Neural progenitor cell (in vitro differentiated cells): ENCODE measurements around the gene MMP2. TPM values are rescaled to one million over a fixed set of nuclear protein-coding genes. Genes with fewer than 3 reads are reported as not detected.

Experiments used
- DNase-seq: peaks from one replicate; pipeline ENCODE4 v3.0.0-alpha.2; 2016; ENCODE audit warnings: low spot score
- H2AFZ ChIP-seq: fragments of 200-600 bp; sonication (generic); replicated peaks from 2 replicates; pipeline ENCODE4 v1.6.1; 2016; ENCODE audit warnings: antibody characterized with exemption
- H3F3A ChIP-seq: fragments of 200-600 bp; sonication (generic); 2 replicates; pipeline ENCODE4 v1.6.1; 2016; ENCODE audit warnings: antibody characterized with exemption, low read depth
- H3K27ac ChIP-seq: fragments of 200-600 bp; sonication (generic); 2 replicates; pipeline ENCODE4 v1.5.1; 2016; ENCODE audit warnings: mild to moderate bottlenecking
- H3K27me3 ChIP-seq: fragments of 200-600 bp; sonication (generic); 2 replicates; pipeline ENCODE4 v1.6.1; 2016; ENCODE audit warnings: mild to moderate bottlenecking, moderate library complexity
- H3K36me3 ChIP-seq: fragments of 200-600 bp; sonication (generic); 2 replicates; pipeline ENCODE4 v1.5.1; 2016
- H3K4me1 ChIP-seq: fragments of 200-600 bp; sonication (generic); 2 replicates; pipeline ENCODE4 v1.6.1; 2016; ENCODE audit warnings: mixed run types
- H3K4me2 ChIP-seq: fragments of 200-600 bp; sonication (generic); 2 replicates; pipeline ENCODE4 v1.6.1; 2016
- H3K4me3 ChIP-seq: fragments of 200-600 bp; sonication (generic); 2 replicates; pipeline ENCODE4 v1.5.1; 2016
- H3K79me2 ChIP-seq: fragments of 200-600 bp; sonication (generic); 2 replicates; pipeline ENCODE4 v1.6.1; 2016; ENCODE audit warnings: low read depth
- H3K9ac ChIP-seq: fragments of 200-600 bp; sonication (generic); 2 replicates; pipeline ENCODE4 v1.6.1; 2016
- H3K9me3 ChIP-seq: fragments of 200-600 bp; sonication (generic); 2 replicates; pipeline ENCODE4 v1.5.1; 2016; ENCODE audit warnings: low read depth
- H4K20me1 ChIP-seq: fragments of 200-600 bp; sonication (generic); 2 replicates; pipeline ENCODE4 v1.6.1; 2016; ENCODE audit warnings: low read depth
- H3K27ac Mint-ChIP-seq: 3 replicates; pipeline ENCODE4 v1.8.0; 2021; ENCODE audit warnings: mixed read lengths
- H3K27me3 Mint-ChIP-seq: 2 replicates; pipeline ENCODE4 v1.8.0; 2022; ENCODE audit warnings: low read depth, mild to moderate bottlenecking, inconsistent platforms, moderate library complexity, mixed read lengths; ENCODE audit not compliant: insufficient read depth
- H3K36me3 Mint-ChIP-seq: 3 replicates; pipeline ENCODE4 v1.8.0; 2021; ENCODE audit warnings: mixed read lengths
- H3K4me1 Mint-ChIP-seq: 3 replicates; pipeline ENCODE4 v1.8.0; 2021; ENCODE audit warnings: mixed read lengths
- H3K4me3 Mint-ChIP-seq: 3 replicates; pipeline ENCODE4 v1.8.0; 2021; ENCODE audit warnings: mild to moderate bottlenecking, moderate library complexity, mixed read lengths
- H3K9me3 Mint-ChIP-seq: 3 replicates; pipeline ENCODE4 v1.8.0; 2020; ENCODE audit warnings: mixed read lengths
- EZH2 ChIP-seq: fragments of 200-600 bp; sonication (generic); IDR thresholded peaks from 2 replicates; pipeline ENCODE4 v1.6.1; 2017; ENCODE audit warnings: antibody characterized with exemption, mild to moderate bottlenecking, moderate library complexity
- EZH2phosphoT487 ChIP-seq: fragments of 200-600 bp; sonication (generic); IDR thresholded peaks from 2 replicates; pipeline ENCODE4 v1.6.1; 2017; ENCODE audit warnings: antibody characterized with exemption
- total RNA-seq: library from RNA; depleted of rRNA; stranded (reverse); fragments of >200 nt; gene quantifications from 2 replicates; pipeline ENCODE4 v1.2.3, GENCODE V29; 2015; ENCODE audit warnings: low replicate concordance
- TF ChIP-seq, protein P1 (sequence below): fragments of 200-600 bp; sonication (generic); IDR thresholded peaks from 2 replicates; pipeline ENCODE4 v1.5.1; 2017; ENCODE audit warnings: antibody characterized with exemption, mild to moderate bottlenecking

The MMP2 gene
- total RNA-seq, 1 donor from 2014 or later = 18.3 TPM

DNA sequence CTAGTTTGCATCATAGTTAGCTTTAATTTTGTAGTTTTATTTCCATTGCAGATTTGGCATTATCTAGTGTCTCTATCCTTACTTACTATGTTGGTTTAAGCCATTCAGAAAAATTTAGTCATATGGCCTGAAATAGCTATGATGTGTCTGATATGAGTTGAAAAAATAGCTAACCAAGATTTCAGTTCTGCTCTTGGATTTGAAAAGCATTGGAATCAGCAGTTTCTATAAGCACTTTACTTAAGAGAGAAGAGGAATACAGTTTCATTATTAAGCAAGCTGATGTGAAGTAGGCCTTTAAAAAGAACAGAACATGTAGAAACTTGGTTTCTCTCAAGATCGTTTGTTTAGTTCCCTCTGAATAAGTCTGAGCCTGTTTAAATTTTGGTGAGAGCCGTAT is 55.8 kb downstream of the MMP2 start:
- Mint-ChIP-seq H3K9me3 (no peaks in the 10 kb centered on the region), H3K27me3 (no peaks in the 10 kb centered on the region), H3K36me3 (no peaks in the 10 kb centered on the region), H3K4me1 (no peaks in the 10 kb centered on the region), H3K27ac (no peak overlapping the region), H3K4me3 (no peak overlapping the region)
- no peak for DNase-seq
- Histone ChIP-seq H4K20me1 (no peaks in the 10 kb centered on the region), H3K4me1 (no peaks in the 10 kb centered on the region), H3K27ac (no peak overlapping the region), H3K36me3 (no peaks in the 10 kb centered on the region), H3K9ac (no peak overlapping the region), H3K4me3 (no peak overlapping the region), H3K9me3 (no peaks in the 10 kb centered on the region), H2AFZ (no peak overlapping the region), H3F3A (no peaks in the 10 kb centered on the region), H3K27me3 (no peaks in the 10 kb centered on the region), H3K79me2 (no peaks in the 10 kb centered on the region), H3K4me2 (no peak overlapping the region)
- TF ChIP-seq, protein P1, sequence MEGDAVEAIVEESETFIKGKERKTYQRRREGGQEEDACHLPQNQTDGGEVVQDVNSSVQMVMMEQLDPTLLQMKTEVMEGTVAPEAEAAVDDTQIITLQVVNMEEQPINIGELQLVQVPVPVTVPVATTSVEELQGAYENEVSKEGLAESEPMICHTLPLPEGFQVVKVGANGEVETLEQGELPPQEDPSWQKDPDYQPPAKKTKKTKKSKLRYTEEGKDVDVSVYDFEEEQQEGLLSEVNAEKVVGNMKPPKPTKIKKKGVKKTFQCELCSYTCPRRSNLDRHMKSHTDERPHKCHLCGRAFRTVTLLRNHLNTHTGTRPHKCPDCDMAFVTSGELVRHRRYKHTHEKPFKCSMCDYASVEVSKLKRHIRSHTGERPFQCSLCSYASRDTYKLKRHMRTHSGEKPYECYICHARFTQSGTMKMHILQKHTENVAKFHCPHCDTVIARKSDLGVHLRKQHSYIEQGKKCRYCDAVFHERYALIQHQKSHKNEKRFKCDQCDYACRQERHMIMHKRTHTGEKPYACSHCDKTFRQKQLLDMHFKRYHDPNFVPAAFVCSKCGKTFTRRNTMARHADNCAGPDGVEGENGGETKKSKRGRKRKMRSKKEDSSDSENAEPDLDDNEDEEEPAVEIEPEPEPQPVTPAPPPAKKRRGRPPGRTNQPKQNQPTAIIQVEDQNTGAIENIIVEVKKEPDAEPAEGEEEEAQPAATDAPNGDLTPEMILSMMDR = no peak
- TF ChIP-seq EZH2phosphoT487 = no peak

DNA sequence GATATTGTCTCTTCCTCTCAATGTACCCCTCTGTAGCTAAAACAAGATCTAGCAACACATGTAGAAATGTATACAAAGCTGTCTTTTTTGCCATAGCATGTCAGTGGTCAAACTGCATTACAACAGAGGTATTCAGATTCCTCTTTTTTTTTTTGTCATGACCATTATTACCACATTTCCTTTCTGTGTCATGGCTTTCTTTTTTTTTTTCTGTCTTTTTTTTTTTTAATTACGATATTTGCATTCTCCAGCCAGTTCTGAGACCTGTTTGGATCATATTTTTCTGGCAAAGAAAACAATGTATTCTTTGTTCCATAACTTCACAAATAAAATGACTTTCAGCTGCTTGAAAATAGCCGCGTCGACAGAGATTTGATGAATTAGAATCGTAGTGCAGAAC is 60.1 kb downstream of the MMP2 start:
- Mint-ChIP-seq H3K4me1 (no peaks in the 10 kb centered on the region), H3K4me3 (no peak overlapping the region), H3K27me3 (no peaks in the 10 kb centered on the region), H3K36me3 (no peaks in the 10 kb centered on the region), H3K27ac (no peak overlapping the region), H3K9me3 (no peaks in the 10 kb centered on the region)
- Histone ChIP-seq H4K20me1 (no peaks in the 10 kb centered on the region), H3K4me3 (no peak overlapping the region), H3K9ac (no peak overlapping the region), H3K79me2 (no peaks in the 10 kb centered on the region), H3K27me3 (no peaks in the 10 kb centered on the region), H3K4me2 (no peak overlapping the region), H3F3A (no peaks in the 10 kb centered on the region), H2AFZ (no peak overlapping the region), H3K4me1 (no peaks in the 10 kb centered on the region), H3K9me3 (no peaks in the 10 kb centered on the region), H3K27ac (no peak overlapping the region), H3K36me3 (no peaks in the 10 kb centered on the region)
- TF ChIP-seq, protein P1 = no peak
- TF ChIP-seq EZH2phosphoT487 (no peak), EZH2 (no peak)
- no peak for DNase-seq

DNA sequence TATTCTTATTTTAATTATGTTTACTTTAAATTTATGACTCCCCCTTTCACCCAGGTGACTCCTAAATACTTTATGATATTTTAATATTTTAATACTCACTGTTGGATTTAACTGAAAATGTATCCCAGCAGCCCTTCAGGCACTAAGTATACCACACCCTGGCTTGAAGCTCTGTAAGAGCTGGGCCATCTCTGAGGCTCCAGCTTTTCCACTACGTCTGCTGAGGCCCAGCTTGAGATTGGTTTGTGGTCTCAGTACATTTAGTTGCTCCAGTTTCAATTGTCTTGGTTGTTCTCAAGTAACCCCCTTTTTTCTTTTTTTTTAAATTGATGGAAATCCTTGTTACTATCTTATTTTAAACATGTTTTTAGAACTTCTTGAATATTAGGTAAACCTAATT is 60.5 kb downstream of the MMP2 start:
- Histone ChIP-seq H3K27me3 (no peaks in the 10 kb centered on the region), H4K20me1 (no peaks in the 10 kb centered on the region), H3K79me2 (no peaks in the 10 kb centered on the region), H3K4me1 (no peaks in the 10 kb centered on the region), H3K27ac (no peak overlapping the region), H3F3A (no peaks in the 10 kb centered on the region), H3K9ac (no peak overlapping the region), H3K9me3 (no peaks in the 10 kb centered on the region), H3K4me2 (no peak overlapping the region), H3K4me3 (no peak overlapping the region), H2AFZ (no peak overlapping the region), H3K36me3 (no peaks in the 10 kb centered on the region)
- TF ChIP-seq, protein P1 = no peak
- TF ChIP-seq EZH2phosphoT487 = no peak
- no peak for TF ChIP-seq EZH2
- no peaks in the 10 kb centered on the region for H3K27me3 Mint-ChIP-seq
- H3K4me1 Mint-ChIP-seq = no peaks in the 10 kb centered on the region
- no peaks in the 10 kb centered on the region for H3K9me3 Mint-ChIP-seq
- DNase-seq = no peak
- no peak overlapping the region for H3K27ac Mint-ChIP-seq
- no peaks in the 10 kb centered on the region for H3K36me3 Mint-ChIP-seq
- H3K4me3 Mint-ChIP-seq = no peak overlapping the region

DNA sequence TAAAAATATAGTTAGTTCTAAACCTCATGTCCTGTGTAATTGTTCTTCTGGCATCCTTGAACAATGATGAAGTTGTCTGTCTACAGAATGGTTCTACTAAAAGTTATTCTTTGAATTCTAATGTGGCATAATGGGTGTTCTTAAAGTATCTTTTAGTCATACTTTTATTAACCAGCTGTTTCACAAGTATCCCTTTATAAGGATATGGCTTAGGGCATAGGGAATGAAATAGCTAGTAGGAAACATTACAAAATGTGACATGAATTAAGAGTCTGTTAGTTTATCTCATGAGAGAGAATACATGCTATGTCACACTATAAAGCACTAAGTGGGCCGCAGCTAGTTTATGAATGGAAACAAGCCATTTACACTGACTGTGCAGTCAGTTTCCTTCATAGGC is 61.2 kb downstream of the MMP2 start:
- no peak overlapping the region for H3K27ac ChIP-seq
- H3K4me2 ChIP-seq = no peak overlapping the region
- no peaks in the 10 kb centered on the region for H3K36me3 ChIP-seq
- no peaks in the 10 kb centered on the region for H4K20me1 ChIP-seq
- no peaks in the 10 kb centered on the region for H3K4me1 Mint-ChIP-seq
- no peaks in the 10 kb centered on the region for H3K4me1 ChIP-seq
- no peak overlapping the region for H2AFZ ChIP-seq
- no peak overlapping the region for H3K27ac Mint-ChIP-seq
- no peaks in the 10 kb centered on the region for H3K27me3 Mint-ChIP-seq
- H3K79me2 ChIP-seq = no peaks in the 10 kb centered on the region
- no peaks in the 10 kb centered on the region for H3K9me3 ChIP-seq
- TF ChIP-seq EZH2phosphoT487 (no peak), EZH2 (no peak)
- TF ChIP-seq, protein P1 = no peak
- no peak overlapping the region for H3K4me3 Mint-ChIP-seq
- no peak overlapping the region for H3K9ac ChIP-seq
- no peak for DNase-seq
- no peaks in the 10 kb centered on the region for H3F3A ChIP-seq
- no peaks in the 10 kb centered on the region for H3K9me3 Mint-ChIP-seq
- no peaks in the 10 kb centered on the region for H3K27me3 ChIP-seq
- H3K36me3 Mint-ChIP-seq = no peaks in the 10 kb centered on the region
- no peak overlapping the region for H3K4me3 ChIP-seq
